HG03432 (cell line): ENCODE data around the gene DGKD.
A peak's percentile ranks its signal among the peaks of the same experiment; 100 is the strongest.

Experiments
- ATAC-seq: cut with Tn5 transposase; IDR thresholded peaks from one replicate; pipeline ENCODE4 v1.9.1; 2021; ENCODE audit warnings: mild to moderate bottlenecking, moderate library complexity; ENCODE audit not compliant: unreplicated experiment

Gene DGKD

DNA sequence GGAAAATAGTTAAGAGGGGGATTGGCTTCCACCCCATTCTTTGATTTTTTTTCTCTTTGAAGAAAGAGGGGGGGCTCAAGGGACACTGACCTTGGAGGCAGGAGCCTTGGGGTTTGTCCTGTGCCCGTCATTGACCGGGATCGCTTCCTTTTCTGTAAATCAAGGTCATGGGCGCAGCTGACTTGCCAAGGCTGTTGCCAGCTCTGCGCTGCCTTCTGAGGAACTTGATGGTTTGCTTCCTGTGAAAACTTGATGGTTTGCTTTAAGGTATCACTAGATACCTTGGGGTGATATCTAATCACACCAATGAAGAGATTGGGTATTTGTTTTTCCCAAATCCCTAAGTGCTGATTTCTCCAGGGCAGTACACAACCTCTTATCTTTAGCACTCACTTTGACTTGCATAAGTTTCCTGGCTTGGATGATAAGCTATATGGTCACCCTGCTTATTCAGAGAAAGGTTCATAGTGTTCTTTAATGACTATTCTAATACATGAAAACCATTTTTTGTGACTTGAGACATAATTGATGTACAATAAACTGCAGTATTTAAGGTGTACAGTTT, 56.0 kb downstream of the DGKD start:
- no peak for ATAC-seq

DNA sequence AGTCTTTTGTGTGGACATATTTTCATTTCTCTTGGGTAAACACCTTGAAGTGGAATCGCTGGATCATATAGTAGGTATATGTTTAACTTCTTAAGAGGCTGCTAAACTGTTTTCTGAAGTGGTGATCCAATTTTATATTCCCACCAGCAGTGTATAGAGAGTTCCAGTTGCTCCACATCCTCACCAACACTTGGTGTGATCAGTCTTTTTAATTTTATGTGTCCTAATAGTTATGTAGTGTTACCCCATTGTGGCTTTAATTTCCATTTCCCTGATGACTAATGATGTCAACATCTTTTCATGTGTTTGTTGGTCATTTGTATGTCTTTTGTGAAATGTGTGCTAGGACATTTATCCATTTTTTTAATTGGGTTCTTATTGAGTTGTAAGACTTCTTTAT, 56.9 kb downstream of the DGKD start:
- ATAC-seq: no peak

DNA sequence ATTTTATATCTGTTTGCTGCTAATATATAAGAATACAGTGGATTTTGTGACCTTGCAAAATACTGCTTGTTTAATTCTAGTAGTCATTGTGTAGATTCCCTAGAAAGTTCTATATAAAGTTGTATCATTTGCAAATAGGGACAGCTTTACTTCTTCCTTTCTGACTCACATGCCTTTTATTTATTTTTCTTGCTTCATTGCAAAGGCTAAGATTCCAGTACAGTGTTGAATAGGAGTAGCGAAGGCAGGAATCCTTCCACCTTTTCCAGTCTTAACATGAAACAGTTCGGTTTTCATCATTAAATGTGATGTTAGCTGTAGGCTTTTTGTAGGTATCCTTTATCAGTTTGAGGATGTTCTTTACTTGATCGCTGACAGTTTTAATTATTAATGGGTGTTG, 58.1 kb downstream of the DGKD start:
- no peak for ATAC-seq

DNA sequence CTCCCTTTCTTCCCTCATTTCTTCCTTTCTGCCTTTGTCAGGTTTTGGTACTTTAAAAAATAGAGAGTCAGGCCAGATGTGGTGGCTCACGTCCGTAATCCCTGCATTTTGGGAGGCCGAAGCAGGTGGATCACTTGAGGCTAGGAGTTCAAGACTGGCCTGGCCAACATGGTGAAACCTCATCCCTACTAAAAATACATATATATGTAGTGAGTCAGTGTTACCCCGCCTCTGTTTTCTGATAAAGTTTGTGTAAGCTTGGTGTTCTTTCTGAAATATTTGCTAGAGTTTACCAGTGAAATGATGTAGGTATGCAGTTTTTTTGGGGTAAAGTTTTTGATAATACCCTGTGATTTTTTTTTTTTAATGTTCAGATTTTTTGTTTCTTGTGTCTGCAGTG, 58.8 kb downstream of the DGKD start:
- no peak for ATAC-seq

DNA sequence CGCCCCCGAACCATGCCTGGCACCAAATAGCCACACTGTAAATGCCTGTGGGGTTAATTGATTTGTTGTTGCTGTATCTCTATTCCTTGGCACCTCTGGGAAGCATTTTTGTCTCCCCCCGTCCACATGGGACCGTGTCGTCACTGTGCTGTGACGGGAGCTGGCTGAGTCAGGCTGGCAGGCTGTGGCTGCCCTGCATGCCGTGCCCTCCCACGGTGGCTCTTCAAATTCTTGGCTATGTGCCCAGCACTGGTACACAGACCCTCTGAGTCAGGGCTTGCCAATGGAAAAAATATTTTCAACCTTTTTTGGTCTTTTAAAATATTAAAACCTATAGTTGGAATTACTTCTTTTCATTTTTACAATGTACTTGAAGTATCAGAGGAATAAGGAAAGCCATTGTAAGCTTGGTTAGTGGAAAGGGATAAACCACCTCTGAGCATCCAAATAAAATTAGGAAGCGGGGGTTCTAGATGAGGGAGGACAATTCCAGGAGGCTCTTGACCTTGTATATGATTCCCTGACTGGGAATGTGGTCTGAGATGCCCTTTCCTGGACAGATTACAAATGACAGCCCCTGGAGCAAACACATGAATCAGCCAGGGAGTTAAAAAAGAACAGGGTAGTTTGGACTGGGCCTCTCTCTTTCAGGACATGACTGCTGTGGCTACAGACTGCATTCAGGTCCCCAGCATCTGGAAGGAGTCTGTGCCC, 59.4 kb downstream of the DGKD start:
- ATAC-seq: no peak

- no peak for ATAC-seq
Measured at GRCh38 chr2:233414273-233414654, 60.0 kb downstream of the DGKD start.

- no peak for ATAC-seq
Measured at GRCh38 chr2:233414777-233415570, 60.7 kb downstream of the DGKD start.

- no peak for ATAC-seq
Measured at GRCh38 chr2:233416199-233416598, 61.9 kb downstream of the DGKD start.

DNA sequence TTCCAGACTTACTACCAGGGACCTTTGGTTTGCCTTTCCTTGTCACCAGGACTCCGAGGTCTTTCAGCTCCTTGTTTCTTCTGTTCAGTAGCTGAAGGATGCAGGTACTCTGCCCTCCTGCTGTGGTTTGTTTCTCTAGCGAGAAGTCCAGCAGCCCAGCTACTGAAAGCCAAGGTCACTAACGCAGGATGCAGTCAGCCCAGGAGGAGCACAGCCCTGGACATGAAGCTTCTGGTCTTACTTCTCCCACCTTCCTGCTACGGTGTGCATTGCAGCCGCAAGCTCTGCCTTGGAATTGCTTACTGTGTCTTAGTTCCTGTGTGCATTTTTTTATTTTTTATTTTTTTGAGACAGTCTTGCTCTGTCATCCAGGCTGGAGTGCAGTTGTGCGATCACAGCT, 62.4 kb downstream of the DGKD start:
- no peak for ATAC-seq

GRCh38 chr2:233417282-233417681, 63.0 kb downstream of the DGKD start:
- ATAC-seq: no peak

GRCh38 chr2:233418052-233418760, 63.9 kb downstream of the DGKD start:
- ATAC-seq: no peak

DNA sequence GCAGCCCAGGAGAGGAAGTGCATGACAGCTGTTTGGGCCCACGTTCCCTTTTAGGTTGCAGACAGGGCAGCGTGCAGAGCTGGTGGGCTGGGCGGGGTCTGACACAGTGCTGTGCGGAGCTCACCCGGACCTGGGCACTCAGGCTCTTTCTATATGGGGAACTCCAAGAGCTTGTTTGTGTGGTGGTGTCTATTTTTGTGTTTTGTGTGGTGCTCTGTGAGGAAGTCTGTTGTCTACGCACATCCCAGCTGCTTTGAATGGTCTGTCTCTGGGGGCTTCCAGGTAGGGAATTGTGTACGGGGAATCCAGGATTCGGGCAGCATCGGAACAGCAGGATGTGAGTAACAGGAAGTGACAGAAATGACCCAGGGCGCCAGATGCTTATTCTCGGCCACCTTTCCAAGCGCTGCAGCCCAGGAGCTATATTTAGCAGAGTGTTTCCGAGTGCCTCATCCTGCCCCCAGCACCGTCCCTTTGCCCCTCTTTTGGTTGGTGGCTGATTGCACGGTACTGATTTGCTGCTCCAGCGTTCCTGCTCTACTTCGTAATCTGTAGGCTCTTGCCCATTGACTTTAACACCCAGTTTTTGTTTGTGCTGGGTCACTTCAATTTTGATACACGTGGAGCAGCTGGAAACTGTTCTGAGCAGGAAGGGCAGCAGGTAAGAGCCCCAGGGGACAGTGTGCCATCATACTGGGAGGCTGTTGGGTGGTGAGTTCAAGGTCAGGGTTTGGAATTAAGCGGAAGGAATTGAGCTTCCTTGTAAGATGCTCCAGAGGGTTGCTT, 64.7 kb downstream of the DGKD start:
- peak; percentile 53 for ATAC-seq

DNA sequence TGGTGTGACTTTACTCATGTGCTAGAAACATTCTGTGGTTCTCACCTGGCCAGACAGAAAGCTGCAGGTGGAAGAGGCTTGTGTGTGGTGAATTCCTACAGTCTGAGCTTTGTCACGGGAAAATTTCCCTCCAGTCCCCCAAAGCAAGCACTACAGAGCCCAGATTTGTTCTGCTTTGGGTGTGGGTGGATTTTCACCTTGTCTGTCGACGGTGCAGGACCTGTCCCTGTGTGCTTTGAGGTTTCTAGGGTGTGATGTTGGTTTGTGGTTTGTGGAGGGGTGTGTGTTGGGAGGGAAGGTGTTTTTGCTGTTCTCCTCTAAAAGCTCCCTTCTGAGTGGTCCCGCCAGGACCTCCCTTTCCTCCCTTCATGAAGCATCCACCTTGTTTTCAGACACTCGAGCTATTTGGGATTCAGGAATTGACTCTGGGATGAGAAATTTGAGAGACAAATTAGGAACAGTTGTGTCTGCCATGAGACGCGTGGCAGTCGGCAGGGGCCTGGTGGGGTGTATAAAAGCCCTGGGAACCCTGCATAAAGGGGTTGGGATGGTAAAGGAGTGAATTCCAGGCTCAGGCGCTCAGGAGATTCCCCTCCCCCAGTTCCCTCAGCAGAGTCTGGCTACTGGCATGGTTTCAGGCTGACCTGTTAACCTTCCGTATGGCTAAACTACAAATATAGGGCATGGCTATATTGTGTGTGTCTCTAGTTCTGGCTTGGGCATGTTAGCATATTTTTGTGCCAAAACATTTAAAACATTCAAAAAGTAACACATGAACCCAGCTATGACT, 65.5 kb downstream of the DGKD start:
- ATAC-seq: peak; percentile 33

DNA sequence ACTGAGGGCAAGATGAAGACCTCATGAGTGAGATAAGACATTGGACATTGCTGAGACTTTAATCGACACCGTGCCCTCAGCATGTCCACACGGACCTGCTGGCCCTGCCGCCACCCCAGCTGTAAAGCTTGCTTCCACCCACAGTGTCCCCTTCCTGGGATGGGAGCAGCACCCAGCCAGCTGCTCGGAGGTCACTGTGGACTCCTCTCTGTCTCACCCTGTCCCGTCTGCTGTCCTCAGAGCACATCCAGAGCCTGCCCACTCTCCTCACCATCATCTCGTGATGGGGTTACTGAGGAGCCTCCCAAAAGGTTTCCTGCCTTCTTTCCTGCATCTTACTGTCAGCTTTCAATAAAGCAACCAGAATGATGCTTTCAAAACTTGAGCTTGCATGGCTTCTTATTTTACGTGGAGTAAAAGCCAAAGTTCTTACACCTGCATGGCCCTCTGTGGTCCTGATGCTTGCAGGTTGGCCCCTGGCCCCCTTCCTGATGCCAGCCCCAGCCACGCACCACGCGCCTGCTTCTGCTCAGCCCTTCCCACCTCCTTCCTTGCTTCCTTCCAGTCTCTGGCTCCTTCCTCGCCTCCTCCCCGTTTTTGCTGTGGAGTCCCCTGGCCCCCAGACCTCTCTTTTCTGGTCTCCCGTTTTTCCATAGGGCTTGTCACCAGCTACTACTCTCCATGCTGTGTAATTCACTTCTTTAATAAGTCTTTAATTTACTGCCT, 67.0 kb downstream of the DGKD start:
- no peak for ATAC-seq

DNA sequence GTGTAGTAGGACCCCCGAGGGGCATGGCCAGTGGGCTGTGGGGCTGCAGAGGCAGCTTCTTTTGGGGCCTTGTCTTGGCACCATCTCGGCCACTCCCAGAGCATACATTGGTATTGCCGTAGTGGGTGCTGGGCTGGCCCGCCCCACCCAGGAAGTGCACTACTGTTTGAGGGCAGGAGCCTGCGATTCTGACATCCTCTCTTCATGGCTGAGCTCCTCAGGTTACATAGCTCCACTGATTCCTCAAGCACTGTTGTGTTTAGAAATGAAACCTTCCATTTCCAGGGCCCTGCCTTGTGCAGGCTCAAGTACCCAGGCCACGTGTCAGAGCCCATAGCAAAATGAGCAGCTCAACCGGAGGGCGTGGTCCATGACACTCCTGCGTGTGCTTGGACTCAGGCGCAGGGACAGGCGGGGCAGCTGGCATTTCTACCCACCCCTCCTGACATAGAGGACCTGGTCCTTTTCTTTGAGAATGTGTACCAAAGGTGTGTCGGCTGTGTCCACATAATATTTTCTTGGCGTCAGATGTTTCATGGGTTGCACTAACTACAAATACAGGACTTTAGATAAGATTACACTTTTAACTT, 67.9 kb downstream of the DGKD start:
- peak; percentile 55 for ATAC-seq

GRCh38 chr2:233422649-233423551, 68.6 kb downstream of the DGKD start:
- ATAC-seq: no peak

DNA sequence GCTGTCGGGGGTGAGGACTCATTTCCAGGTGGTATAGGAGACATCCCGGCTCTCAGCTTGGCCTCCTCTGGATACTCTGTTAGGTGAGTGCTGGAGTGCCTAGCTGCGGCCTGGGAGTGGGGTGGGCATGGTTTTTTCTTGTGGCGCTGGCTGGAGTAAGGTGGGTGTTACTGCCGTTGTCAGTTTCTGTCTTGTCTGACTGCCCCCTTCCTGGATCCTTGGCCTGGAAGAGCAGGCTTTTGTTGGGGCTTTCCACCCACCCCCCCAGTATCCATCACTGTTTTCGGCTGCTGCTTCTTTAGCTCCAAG, 69.2 kb downstream of the DGKD start:
- no peak for ATAC-seq
